SK-N-SH treated with all-trans-retinoic acid at 6 μM for 48 hours (cell line): ENCODE measurements around the gene RECQL5.

Experiments used
- ATAC-seq: fragments of 200-7000 bp; cut with Tn5 transposase; 3 replicates; pipeline ENCODE4 v1.9.1; 2020; ENCODE audit warnings: mild to moderate bottlenecking, moderate library complexity
- ARNTL ChIP-seq: fragments of 450-650 bp; formaldehyde crosslinking; IDR thresholded peaks from 2 replicates; pipeline ENCODE4 v1.5.0; 2020; ENCODE audit warnings: low read depth, mild to moderate bottlenecking, moderate library complexity, borderline replicate concordance
- BACH2 ChIP-seq: fragments of 250-450 bp; sonication (Bioruptor Pico); IDR thresholded peaks from 2 replicates; pipeline ENCODE4 v1.9.0; 2021; ENCODE audit warnings: mild to moderate bottlenecking, borderline replicate concordance
- CSDC2 ChIP-seq: fragments of 250-450 bp; sonication (Bioruptor Pico); IDR thresholded peaks from 2 replicates; pipeline ENCODE4 v1.5.0; 2020; ENCODE audit warnings: mild to moderate bottlenecking, moderate library complexity
- CSRNP3 ChIP-seq: fragments of 250-450 bp; sonication (Bioruptor Pico); IDR thresholded peaks from 2 replicates; pipeline ENCODE4 v1.5.1; 2021; ENCODE audit warnings: mild to moderate bottlenecking, moderate library complexity
- ESRRG ChIP-seq: fragments of 250-450 bp; sonication (Bioruptor Pico); IDR thresholded peaks from 2 replicates; pipeline ENCODE4 v1.6.1; 2021; ENCODE audit warnings: mild to moderate bottlenecking
- ISL1 ChIP-seq: fragments of 250-450 bp; sonication (Bioruptor Pico); IDR thresholded peaks from 2 replicates; pipeline ENCODE4 v2.1.2; 2022; ENCODE audit warnings: mild to moderate bottlenecking, moderate library complexity
- OSR1 ChIP-seq: fragments of 250-450 bp; sonication (Bioruptor Pico); IDR thresholded peaks from 2 replicates; pipeline ENCODE4 v1.8.0; 2022; ENCODE audit warnings: moderate library complexity, mild to moderate bottlenecking, inconsistent platforms
- POU6F1 ChIP-seq: fragments of 250-450 bp; sonication (Bioruptor Pico); IDR thresholded peaks from 2 replicates; pipeline ENCODE4 v1.8.0; 2021; ENCODE audit warnings: low read depth, mild to moderate bottlenecking, moderate library complexity, borderline replicate concordance
- RARB ChIP-seq: fragments of 250-450 bp; sonication (Bioruptor Pico); IDR thresholded peaks from 2 replicates; pipeline ENCODE4 v1.8.0; 2021; ENCODE audit warnings: mild to moderate bottlenecking, moderate library complexity
- TCF4 ChIP-seq: fragments of 250-450 bp; sonication (Bioruptor Pico); IDR thresholded peaks from 2 replicates; pipeline ENCODE4 v1.8.0; 2021; ENCODE audit warnings: mild to moderate bottlenecking, moderate library complexity, borderline replicate concordance
- TOX ChIP-seq: fragments of 250-450 bp; sonication (Bioruptor Pico); IDR thresholded peaks from 2 replicates; pipeline ENCODE4 v1.8.0; 2021; ENCODE audit warnings: mild to moderate bottlenecking, moderate library complexity, borderline replicate concordance
- TSHZ2 ChIP-seq: fragments of 250-450 bp; sonication (Bioruptor Pico); IDR thresholded peaks from 2 replicates; pipeline ENCODE4 v1.5.0; 2020; ENCODE audit warnings: mild to moderate bottlenecking, moderate library complexity
- ZC3H10 ChIP-seq: fragments of 250-450 bp; sonication (Bioruptor Pico); IDR thresholded peaks from 2 replicates; pipeline ENCODE4 v1.5.1; 2021; ENCODE audit warnings: mild to moderate bottlenecking, moderate library complexity
- ZFP3 ChIP-seq: fragments of 250-450 bp; sonication (Bioruptor Pico); IDR thresholded peaks from 2 replicates; pipeline ENCODE4 v1.5.0; 2020; ENCODE audit warnings: mild to moderate bottlenecking, moderate library complexity
- ZFP30 ChIP-seq: fragments of 450-650 bp; formaldehyde crosslinking; IDR thresholded peaks from 2 replicates; pipeline ENCODE4 v1.5.0; 2022; ENCODE audit warnings: mild to moderate bottlenecking, moderate library complexity
- ZNF565 ChIP-seq: fragments of 450-650 bp; formaldehyde crosslinking; conservative IDR thresholded peaks from 2 replicates; pipeline ENCODE4 v1.5.0; 2020; ENCODE audit warnings: low read depth, mild to moderate bottlenecking, moderate library complexity
- ZNF70 ChIP-seq: fragments of 450-650 bp; formaldehyde crosslinking; IDR thresholded peaks from 2 replicates; pipeline ENCODE4 v1.5.0; 2020; ENCODE audit warnings: mild to moderate bottlenecking, moderate library complexity
- ZNF8 ChIP-seq: fragments of 450-650 bp; formaldehyde crosslinking; IDR thresholded peaks from 2 replicates; pipeline ENCODE4 v1.5.0; 2020; ENCODE audit warnings: mild to moderate bottlenecking, moderate library complexity
- TF ChIP-seq, protein P1 (sequence below): fragments of 250-450 bp; sonication (Bioruptor Pico); IDR thresholded peaks from 2 replicates; pipeline ENCODE4 v1.5.1; 2020; ENCODE audit warnings: low read depth, mild to moderate bottlenecking, moderate library complexity
- TF ChIP-seq, protein P2 (sequence below): fragments of 250-450 bp; sonication (Bioruptor Pico); IDR thresholded peaks from 2 replicates; pipeline ENCODE4 v1.8.0; 2020; ENCODE audit warnings: mild to moderate bottlenecking, moderate library complexity, borderline replicate concordance

The RECQL5 gene

GRCh38 chr17:75641343-75641742, 25.6 kb downstream of the RECQL5 start:
- ATAC-seq: no peak
- TF ChIP-seq ZNF565 (CRISPR knock-in tag) (no peak), POU6F1 (CRISPR knock-in tag) (no peak), ZNF70 (CRISPR knock-in tag) (no peak), ESRRG (CRISPR knock-in tag) (no peak), RARB (CRISPR knock-in tag) (no peak), OSR1 (CRISPR knock-in tag) (no peak), TSHZ2 (CRISPR knock-in tag) (no peak), TCF4 (no peak), ISL1 (CRISPR knock-in tag) (no peak), CSDC2 (no peak), ZFP30 (CRISPR knock-in tag) (no peak), ZC3H10 (CRISPR knock-in tag) (no peak), ARNTL (CRISPR knock-in tag) (no peak)
- TF ChIP-seq, protein P1, sequence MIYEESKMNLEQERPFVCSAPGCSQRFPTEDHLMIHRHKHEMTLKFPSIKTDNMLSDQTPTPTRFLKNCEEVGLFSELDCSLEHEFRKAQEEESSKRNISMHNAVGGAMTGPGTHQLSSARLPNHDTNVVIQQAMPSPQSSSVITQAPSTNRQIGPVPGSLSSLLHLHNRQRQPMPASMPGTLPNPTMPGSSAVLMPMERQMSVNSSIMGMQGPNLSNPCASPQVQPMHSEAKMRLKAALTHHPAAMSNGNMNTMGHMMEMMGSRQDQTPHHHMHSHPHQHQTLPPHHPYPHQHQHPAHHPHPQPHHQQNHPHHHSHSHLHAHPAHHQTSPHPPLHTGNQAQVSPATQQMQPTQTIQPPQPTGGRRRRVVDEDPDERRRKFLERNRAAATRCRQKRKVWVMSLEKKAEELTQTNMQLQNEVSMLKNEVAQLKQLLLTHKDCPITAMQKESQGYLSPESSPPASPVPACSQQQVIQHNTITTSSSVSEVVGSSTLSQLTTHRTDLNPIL: no peak

- no peak for ATAC-seq
- TF ChIP-seq TOX (CRISPR knock-in tag) (no peak), CSRNP3 (CRISPR knock-in tag) (no peak), OSR1 (CRISPR knock-in tag) (no peak), ZFP30 (CRISPR knock-in tag) (no peak), CSDC2 (no peak), ZNF70 (CRISPR knock-in tag) (no peak), ZC3H10 (CRISPR knock-in tag) (no peak), ZNF565 (CRISPR knock-in tag) (no peak), BACH2 (CRISPR knock-in tag) (no peak), ESRRG (CRISPR knock-in tag) (no peak), ZFP3 (no peak), TSHZ2 (CRISPR knock-in tag) (no peak), RARB (CRISPR knock-in tag) (no peak), ZNF8 (CRISPR knock-in tag) (no peak)
- TF ChIP-seq, protein P2, sequence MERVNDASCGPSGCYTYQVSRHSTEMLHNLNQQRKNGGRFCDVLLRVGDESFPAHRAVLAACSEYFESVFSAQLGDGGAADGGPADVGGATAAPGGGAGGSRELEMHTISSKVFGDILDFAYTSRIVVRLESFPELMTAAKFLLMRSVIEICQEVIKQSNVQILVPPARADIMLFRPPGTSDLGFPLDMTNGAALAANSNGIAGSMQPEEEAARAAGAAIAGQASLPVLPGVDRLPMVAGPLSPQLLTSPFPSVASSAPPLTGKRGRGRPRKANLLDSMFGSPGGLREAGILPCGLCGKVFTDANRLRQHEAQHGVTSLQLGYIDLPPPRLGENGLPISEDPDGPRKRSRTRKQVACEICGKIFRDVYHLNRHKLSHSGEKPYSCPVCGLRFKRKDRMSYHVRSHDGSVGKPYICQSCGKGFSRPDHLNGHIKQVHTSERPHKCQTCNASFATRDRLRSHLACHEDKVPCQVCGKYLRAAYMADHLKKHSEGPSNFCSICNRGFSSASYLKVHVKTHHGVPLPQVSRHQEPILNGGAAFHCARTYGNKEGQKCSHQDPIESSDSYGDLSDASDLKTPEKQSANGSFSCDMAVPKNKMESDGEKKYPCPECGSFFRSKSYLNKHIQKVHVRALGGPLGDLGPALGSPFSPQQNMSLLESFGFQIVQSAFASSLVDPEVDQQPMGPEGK (CRISPR knock-in tag): no peak
These were observed 26.3 kb downstream of the RECQL5 start for GRCh38 chr17:75640556-75641119.
